H7 (cell line): Measurements from ENCODE around the gene TALDO1. TPM values are rescaled to one million over a fixed set of nuclear protein-coding genes. Genes with fewer than 3 reads are reported as not detected.

Experiments used
- DNase-seq: peaks from one replicate; pipeline ENCODE4 v3.0.0; 2012
- H3K27me3 ChIP-seq: 2 replicates; pipeline ENCODE4 v1.6.0; 2011; ENCODE audit warnings: mild to moderate bottlenecking, low read length; ENCODE audit not compliant: control insufficient read depth, insufficient read depth
- H3K36me3 ChIP-seq: replicated peaks from 2 replicates; pipeline ENCODE4 v1.5.1; 2011; ENCODE audit warnings: low read length; ENCODE audit not compliant: control insufficient read depth, insufficient read depth
- H3K4me3 ChIP-seq: 2 replicates; pipeline ENCODE4 v1.5.1; 2011; ENCODE audit warnings: low read depth, mild to moderate bottlenecking, control low read depth, low read length, moderate library complexity; ENCODE audit not compliant: insufficient read depth
- total RNA-seq: library from RNA; depleted of rRNA; stranded (reverse); fragments of >200 nt; shearing (Covaris generic); gene quantifications from 2 replicates; pipeline ENCODE4 v1.2.3, GENCODE V29; 2014

TALDO1 gene
- total RNA-seq, 1 experiment from 2014 or later, result 264 TPM

DNA sequence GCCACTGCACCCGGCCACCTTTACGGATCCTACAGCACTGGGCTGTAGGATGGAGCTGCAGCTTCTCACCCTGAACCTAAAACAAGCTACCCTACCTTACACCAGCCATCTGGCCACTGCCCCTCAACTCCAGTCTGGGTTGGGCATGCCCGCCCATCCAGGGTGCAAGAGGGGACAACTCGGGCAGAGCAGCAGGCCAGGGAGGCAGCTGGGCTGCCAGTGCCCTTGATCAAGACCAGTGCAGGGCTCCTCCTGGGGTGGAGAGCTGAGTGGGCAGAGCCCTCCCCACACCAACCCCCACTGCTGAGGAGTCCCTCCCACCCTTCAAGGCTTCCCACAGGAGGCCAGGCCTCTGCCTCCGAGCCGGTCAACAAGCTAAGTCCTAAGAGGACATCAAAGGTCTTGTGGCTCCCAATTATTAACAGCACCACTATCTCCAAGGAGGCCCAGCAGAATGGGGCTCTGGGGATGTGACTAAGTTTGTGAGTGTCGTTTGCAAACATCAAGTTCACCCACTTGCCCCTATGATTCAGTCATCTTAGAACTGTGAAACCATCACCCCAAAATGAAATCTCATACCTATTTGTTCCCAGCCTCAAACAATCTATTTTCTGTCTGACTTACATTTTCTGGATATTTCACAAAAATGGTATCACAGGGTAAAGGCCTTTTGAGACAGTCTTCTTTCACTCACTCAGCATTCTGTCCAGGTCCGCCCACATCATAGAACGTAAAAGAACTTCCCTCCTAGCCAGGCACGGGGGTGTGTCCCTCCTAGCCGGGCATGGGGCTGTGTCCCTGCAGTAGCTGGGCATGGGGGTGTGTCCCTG, 19.1 kb downstream of the TALDO1 start:
- Histone ChIP-seq H3K36me3 (peaks cover 31% of the 10 kb centered on the region), H3K4me3 (no peak overlapping the region), H3K27me3 (no peaks in the 10 kb centered on the region)
- peak; percentile 40 for DNase-seq

DNA sequence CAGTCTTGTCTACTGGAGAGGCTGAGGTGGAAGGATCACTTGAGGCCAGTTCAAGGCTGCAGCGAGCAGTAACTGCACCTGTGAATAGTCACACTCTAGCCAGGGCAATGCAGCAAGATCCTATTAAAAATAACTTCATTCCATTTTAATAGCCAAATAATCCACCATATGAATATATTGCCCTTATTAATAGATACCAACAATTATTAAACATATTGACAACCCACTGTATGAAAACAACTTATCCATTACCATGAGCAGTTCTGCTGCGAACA, 19.6 kb downstream of the TALDO1 start:
- no peak for DNase-seq
- H3K36me3 ChIP-seq, result peaks cover 28% of the 10 kb centered on the region
- H3K27me3 ChIP-seq, result no peaks in the 10 kb centered on the region

DNA sequence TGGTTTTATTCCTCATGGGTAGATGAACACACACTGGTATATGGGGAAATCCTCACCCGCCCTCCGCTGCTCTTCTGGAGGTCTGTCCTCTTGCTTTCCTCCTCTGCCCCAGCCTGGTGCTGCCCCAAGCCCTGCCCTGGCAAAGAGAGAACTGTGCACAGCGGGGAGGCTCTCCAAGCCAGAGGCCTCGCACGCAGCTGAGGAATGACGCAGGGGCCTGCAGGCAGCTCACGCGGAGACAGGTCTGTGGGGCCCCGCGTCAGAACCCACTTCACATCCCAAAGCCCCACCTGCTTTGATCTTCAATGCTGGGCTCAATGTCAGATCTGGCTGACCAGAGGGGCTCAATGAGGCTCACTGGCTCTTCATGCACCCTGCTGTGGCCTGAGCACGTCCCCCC, 20.0 kb downstream of the TALDO1 start:
- H3K4me3 ChIP-seq, result no peak overlapping the region
- peaks cover 27% of the 10 kb centered on the region for H3K36me3 ChIP-seq
- peak; percentile 44 for DNase-seq
- no peaks in the 10 kb centered on the region for H3K27me3 ChIP-seq

More for the DNA sequence above, 19.6 kb downstream of the TALDO1 start:
- H3K4me3 ChIP-seq, result no peak overlapping the region

DNA sequence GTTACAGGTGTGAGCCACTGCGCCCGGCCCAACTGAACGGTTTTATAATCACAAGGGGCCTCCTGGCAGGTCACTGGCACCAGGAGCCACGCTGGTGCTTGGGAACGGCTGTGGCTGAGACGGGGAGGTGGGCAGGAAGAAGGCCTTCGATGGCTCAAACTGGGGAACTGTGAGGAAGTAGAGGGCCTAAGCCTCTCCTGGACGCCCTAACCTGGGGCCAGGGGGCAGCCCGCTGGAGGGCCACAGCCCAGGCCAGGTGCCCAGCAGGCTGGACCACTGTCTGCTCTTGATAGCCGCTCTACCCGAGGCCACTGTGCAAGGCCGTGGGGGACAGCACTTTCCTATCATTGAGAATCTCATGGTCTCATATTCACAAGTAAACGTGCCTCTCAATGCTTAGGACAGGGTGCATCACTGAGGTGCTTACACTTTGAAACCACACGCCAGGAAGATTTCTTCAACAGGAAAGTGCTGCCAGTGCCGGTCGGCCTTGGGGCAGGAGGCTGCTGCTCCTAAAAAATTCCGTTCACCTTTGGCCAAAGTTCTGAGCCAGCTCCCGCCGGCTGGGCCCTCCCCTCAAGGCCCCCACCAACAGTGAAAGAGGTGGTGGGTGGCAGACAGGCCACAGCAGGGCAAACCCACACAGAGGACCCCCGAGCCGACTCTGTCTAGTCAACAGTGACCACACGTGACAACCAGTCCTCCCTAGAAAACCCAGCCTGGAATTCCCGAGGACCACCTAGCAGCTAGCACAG, 22.8 kb downstream of the TALDO1 start:
- Histone ChIP-seq H3K27me3 (no peaks in the 10 kb centered on the region), H3K4me3 (no peak overlapping the region), H3K36me3 (peaks cover 13% of the 10 kb centered on the region)
- DNase-seq, result no peak

DNA sequence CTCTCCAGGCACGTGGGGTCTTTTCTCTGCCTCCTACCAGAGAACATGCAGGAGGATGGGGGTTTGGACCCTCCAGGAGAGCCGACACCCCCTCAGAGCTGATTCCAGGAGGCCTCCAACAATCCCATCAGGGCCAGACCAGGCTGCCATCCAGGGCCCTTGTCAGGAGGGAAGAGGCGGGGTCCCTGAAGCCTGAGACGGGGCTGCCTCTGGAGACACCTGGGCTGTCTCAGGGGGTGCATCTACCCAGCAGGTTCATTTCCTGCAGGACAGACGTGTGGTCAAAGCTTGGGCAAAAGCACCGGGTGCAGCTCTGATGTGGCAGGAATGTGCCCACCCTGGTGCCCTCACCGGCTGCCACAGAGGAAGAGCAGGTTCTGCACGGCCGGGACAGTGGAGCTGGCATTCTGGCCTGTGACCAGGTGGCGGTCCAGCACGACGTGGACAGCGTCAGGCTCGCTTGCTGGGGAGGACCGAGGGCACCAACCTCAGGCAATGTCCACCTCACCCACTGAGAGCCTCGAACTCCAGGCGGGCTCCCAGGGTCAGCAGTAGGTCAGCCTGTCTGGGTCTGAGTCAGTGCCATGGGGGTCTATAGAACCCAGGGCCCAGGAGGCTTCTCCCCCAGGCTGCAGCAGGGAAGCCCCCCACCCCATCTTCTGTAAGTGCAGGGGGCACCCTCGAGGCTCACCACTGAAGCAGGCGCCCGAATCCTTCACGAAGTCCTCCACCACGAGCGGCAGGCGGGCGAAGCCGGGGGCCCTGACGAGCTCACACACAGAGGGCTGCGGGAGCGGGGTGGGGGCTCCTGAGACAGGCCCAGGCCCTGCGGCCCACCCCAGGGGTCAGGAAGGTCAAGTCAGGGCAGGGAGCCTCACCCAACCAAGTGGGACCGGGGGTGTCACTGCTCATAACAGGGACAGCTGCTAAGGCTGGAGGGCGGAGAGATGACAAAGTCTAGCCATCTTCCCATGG, 23.7 kb downstream of the TALDO1 start:
- Histone ChIP-seq H3K27me3 (no peaks in the 10 kb centered on the region), H3K36me3 (peaks cover 13% of the 10 kb centered on the region), H3K4me3 (no peak overlapping the region)
- DNase-seq, result no peak

DNA sequence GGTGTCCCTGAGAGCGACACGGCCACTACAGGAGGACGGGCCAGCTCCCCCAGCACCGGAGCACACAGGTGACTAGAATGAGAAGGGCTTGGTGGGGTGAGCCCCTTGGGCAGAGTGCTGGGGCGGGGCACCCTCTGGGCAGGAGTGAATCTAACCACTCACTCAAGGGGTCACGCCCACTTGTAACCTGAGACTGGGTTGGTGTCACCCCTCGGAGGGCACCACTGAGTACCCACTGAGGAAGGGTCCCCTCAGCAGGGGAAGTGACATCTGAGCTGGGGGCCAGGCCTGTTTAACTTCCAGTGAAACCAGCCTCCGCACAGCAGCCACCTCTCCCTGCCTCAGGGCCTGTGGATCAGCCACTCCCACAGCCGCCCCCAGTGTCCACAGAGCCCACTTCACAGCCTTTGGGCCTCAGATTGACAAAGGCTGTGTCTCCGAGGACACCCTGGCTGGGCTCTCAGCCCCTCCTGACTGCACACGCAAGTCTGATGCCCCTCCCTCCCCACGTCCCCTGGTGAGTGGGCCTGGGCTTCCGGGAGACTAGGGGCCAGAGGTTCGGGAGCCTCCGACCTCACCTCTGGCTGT, 24.4 kb downstream of the TALDO1 start:
- H3K4me3 ChIP-seq, result no peak overlapping the region
- no peak for DNase-seq
- H3K36me3 ChIP-seq, result peaks cover 9% of the 10 kb centered on the region
- H3K27me3 ChIP-seq, result no peaks in the 10 kb centered on the region

DNA sequence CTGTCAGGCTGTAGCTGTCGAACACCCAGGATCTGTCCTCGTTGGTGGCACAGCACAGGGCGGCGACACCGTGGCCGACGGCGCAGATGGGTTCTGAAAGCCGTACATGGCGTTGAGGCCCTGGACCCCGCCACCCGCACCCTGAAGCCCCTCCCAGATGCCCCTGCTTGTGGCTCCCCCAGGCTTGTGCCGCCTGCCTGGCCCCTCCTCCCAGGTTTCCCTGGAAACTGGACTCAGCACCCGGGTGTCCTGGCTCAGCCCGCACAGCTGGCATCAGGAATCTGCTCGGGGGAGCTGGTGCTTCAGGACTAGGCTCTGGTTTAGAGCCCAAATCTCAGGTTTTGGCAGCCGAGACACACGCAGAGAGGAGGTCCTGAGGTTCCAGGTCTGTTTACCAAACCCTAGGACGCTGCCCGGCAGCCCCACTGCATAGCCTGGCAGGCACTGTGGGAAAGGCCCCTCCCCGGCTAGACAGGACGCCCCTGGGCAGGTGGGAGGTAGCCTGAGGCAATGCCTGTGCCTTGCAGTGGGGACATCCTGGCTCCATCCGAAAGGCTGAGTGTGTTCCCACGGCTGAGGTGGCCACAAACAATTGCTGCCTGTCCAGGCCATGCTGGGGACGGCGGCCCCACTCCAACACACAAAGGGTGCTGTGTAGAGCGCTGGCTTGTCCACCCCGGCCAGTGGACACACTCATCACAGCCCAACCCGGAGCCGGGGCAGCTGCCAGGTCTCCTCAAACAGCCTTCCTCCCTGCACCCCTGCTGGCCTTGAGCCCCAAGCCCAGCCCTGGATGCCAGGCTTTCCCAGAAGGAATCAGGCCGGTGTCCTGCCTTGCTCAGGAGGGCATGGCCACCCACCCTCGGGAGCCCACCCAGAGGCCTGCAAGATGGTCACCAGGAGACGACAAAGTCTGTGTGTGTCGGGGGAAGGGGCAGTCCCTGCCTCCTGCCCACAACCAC, 25.4 kb downstream of the TALDO1 start:
- Histone ChIP-seq H3K27me3 (no peaks in the 10 kb centered on the region), H3K4me3 (no peak overlapping the region), H3K36me3 (peaks cover 9% of the 10 kb centered on the region)
- DNase-seq, result no peak

DNA sequence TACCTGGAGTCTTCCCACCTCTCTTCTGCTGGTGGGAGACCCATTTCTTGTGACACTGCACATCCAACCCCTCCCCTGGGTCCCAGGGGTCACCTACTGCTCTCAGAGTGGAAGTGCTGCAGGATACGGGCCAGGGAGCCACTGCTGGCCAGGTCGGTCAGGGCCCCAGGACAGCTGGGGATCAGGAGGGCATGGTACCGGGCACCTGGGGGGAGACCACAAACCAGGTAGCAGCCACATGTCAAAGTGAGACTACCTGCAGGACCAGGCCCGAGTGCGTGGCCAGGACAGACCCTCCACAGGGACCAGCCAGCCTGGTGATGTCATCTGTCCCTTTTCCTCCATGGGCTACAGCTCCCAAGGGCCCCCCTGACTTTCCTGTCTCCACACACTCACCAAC, 26.2 kb downstream of the TALDO1 start:
- no peak for DNase-seq
- Histone ChIP-seq H3K4me3 (no peak overlapping the region), H3K36me3 (peaks cover 9% of the 10 kb centered on the region), H3K27me3 (no peaks in the 10 kb centered on the region)

DNA sequence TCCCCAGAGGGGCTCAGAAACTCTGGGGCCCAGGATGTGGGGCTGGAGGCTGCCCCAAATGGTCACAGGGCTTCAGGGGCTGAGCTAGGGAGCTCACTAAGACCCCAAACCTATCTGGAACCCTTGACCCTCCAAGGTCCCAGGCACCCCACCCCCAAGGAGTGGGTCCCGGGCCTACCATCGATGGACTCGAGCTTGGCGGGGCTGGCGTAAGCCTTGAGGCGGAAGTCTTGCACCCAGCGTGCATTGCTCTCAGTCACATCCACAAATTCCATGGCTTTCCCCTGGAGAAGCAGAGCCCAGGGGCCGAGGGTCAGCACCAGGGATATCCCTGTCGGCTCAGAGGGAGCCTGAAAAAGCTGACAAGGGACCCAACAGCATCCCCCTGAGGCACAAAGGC, 26.6 kb downstream of the TALDO1 start:
- no peaks in the 10 kb centered on the region for H3K27me3 ChIP-seq
- no peak for DNase-seq
- no peak overlapping the region for H3K4me3 ChIP-seq
- H3K36me3 ChIP-seq, result peaks cover 9% of the 10 kb centered on the region

DNA sequence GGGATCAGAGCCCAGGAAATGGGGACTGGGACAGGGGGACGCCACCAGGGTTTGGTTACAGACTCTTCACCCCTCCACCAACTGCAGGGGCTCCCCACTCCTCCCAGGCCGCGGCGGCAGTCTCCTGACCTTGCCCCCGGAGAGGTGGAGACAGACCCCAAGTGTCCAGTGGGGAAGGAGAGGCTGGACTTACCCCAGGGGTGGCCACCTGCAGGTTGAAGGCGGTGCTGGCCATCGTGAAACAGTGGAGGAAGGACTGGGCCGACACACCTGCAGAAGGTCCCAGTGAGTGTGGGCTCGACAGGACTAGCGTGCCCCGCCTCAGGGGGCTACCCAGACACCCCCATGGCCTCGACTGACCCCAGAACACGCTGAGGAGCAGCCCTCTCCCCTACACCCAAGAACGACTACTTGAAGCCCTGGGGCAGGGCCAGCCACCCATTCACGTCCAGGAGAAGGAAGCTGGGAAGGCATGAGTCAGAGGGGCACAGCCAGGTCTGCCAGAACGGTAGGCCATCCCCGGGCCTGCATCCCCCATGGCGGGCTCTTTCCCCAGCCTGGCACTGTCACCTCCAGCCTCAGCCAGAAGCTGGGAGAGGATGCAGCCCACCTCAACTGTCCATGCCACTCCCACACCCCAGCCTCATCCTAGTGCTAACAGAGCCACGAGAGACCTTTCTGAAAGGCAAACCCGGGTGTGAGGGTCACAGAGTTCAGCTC, 27.8 kb downstream of the TALDO1 start:
- DNase-seq, result no peak
- H3K4me3 ChIP-seq, result no peak overlapping the region
- no peaks in the 10 kb centered on the region for H3K27me3 ChIP-seq
- H3K36me3 ChIP-seq, result peaks cover 7% of the 10 kb centered on the region

DNA sequence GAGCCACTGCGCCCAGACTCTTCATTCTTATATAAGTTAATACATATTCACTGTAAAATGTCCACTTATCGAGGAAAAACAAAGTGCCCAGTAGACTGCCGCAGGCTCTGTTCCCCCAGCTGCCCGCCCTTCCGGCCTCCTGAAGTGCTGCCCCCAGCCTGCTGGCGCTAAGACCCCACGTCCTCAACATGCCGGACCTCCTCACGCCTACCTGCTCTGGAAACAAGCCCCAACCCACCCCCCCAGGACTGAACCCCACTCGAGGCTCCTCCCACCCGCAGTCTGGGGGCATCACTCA, 28.9 kb downstream of the TALDO1 start:
- Histone ChIP-seq H3K27me3 (no peaks in the 10 kb centered on the region), H3K36me3 (peaks cover 3% of the 10 kb centered on the region), H3K4me3 (peak overlapping the region; percentile 88)
- no peak for DNase-seq

DNA sequence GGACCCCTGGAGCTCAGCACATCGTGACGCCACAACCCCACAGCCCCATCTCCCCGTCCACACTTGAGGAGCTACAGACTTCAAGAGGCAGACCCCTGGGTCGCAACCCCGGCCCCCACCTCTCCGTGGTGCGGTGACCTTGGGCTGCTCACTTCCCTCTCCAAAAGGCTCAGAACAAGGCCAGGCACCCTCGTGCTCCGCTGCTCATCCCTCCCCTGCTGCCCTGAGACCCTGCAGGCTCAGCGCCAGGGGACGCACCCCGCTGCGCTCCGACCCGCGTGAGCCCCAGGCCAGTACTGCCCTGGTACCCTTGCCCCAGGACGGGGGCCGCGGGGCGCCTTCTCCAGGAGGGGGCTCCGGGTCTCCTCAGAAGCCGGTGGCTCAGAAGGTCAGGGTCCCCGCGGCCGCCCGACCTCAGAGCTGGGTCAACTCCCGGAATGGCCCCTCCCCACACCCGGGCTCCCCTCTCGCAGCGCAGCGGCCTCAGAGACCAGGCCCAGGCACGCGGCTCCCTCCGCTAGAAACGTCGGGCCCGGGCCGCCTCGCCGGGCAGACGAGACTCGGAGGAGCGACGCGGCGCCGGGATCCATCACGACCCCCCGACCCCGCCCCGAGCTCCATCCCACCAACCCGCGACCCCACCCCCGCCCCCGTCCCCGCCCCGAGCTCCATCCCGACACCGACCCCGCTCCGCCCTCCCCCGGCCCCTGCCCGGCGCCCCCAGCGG, 29.5 kb downstream of the TALDO1 start:
- peak overlapping the region; percentile 88 for H3K4me3 ChIP-seq
- no peaks in the 10 kb centered on the region for H3K27me3 ChIP-seq
- DNase-seq, result peak; percentile 100
- H3K36me3 ChIP-seq, result peaks cover 3% of the 10 kb centered on the region
